Thyroid gland (tissue), 4 donors: ENCODE data around the gene ACKR1.

Source experiments
- POLR2A ChIP-seq, 2 donors: fragments of 450-650 bp; IDR thresholded peaks; one replicate each; pipeline ENCODE4 v1.6.1; 2017; ENCODE audit warnings: antibody characterized with exemption in 2 of 2, mild to moderate bottlenecking in 2 of 2, moderate library complexity in 1 of 2
- TF ChIP-seq, protein P1 (sequence below), 6 experiments: fragments of 200-600 bp in 3 of 6; fragments of 450-650 bp in 3 of 6; sonication (generic) in 3 of 6; IDR thresholded peaks; one replicate each; pipeline ENCODE4 v1.5.1; 2016 to 2019; ENCODE audit warnings: antibody characterized with exemption in 6 of 6, mild to moderate bottlenecking in 2 of 6, inconsistent platforms in 1 of 6, moderate library complexity in 1 of 6

- TF ChIP-seq POLR2A (IDR thresholded peaks at IDR 0.05) = no peak
- TF ChIP-seq, protein P1, sequence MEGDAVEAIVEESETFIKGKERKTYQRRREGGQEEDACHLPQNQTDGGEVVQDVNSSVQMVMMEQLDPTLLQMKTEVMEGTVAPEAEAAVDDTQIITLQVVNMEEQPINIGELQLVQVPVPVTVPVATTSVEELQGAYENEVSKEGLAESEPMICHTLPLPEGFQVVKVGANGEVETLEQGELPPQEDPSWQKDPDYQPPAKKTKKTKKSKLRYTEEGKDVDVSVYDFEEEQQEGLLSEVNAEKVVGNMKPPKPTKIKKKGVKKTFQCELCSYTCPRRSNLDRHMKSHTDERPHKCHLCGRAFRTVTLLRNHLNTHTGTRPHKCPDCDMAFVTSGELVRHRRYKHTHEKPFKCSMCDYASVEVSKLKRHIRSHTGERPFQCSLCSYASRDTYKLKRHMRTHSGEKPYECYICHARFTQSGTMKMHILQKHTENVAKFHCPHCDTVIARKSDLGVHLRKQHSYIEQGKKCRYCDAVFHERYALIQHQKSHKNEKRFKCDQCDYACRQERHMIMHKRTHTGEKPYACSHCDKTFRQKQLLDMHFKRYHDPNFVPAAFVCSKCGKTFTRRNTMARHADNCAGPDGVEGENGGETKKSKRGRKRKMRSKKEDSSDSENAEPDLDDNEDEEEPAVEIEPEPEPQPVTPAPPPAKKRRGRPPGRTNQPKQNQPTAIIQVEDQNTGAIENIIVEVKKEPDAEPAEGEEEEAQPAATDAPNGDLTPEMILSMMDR (IDR thresholded peaks at IDR 0.05) = no peak
Observed at GRCh38 chr1:159162516-159163265, 42.0 kb upstream of the ACKR1 start.
